Measurements from ENCODE around the gene EPSTI1. TPM values are rescaled to one million over a fixed set of nuclear protein-coding genes. Genes with fewer than 3 reads are reported as not detected.

The EPSTI1 gene
- total and polyA plus RNA-seq, 5 donors from 2014 or later, result 32.5 to 81.2 (median 58.1) TPM

DNA sequence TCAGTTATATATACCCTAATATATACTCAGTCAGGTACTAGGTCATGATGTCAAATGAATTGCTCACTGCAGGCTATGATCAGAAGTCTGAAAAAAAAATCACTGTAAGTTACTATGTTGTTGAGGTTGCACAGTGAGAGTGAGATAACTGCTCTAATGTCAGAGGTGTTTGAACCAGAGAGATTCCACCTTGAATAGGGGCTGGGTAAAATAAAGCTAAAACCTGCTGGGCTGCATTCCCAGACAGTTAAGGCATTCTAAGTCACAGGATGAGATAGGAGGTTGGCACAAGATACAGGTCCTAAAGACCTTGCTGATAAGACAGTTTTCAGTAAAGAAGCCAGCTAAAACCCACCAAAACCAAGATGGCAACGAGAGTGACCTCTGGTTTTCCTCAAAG, 10.2 kb downstream of the EPSTI1 start:
- Mint-ChIP-seq H3K27me3 (no peaks in the 10 kb centered on the region), H3K4me3 (no peak overlapping the region), H3K36me3 (peaks cover 35% of the 10 kb centered on the region), H3K27ac (peak overlapping the region in 2 of 3 donors; percentile 24 to 49), H3K9me3 (peaks cover 0 to 4% (median 1%) of the 10 kb centered on the region in 7 donors), H3K4me1 (peaks cover 45 to 75% (median 52%) of the 10 kb centered on the region in 4 donors)
- no peak for DNase-seq
- no peak overlapping the region for H3K4me3 ChIP-seq (ENCODE audit: low read depth, low read length)
- no peaks in the 10 kb centered on the region for H3K27me3 ChIP-seq (ENCODE audit: control insufficient read depth, insufficient read depth, low read length)
- H3K9me3 ChIP-seq (ENCODE audit: control insufficient read depth in 2 of 2, low read length in 2 of 2), result no peaks in the 10 kb centered on the region
- H3K27ac ChIP-seq (ENCODE audit: insufficient read depth, low read length, poor library complexity, severe bottlenecking), result no peak overlapping the region
- ATAC-seq (ENCODE audit: low read depth in 2 of 2), result no peak
- peaks cover 6% of the 10 kb centered on the region for H3K4me1 ChIP-seq (ENCODE audit: control insufficient read depth, insufficient read depth, low read length, poor library complexity, severe bottlenecking)
- peaks cover 6% of the 10 kb centered on the region for H3K36me3 ChIP-seq (ENCODE audit: control insufficient read depth, insufficient read depth, low read length)

DNA sequence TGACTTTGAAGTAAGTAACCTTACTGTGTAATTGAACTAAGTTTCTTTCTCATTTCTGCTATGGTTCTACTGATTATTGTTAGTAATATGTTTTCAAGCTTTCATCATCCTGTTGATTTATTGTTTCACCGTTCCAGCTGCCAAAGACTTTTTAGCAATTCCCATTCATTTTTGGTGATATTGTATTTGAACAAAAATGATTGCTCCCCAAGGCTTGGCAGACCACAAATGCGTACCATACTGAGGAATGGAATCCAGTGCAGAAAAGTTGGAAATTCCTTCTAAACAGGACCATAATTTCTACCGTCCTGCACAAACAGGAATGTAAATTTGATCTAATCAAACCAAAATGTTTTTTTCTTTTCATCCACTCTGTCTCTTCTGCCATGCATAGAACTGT, 10.7 kb downstream of the EPSTI1 start:
- Mint-ChIP-seq H3K36me3 (peaks cover 35% of the 10 kb centered on the region), H3K27me3 (no peaks in the 10 kb centered on the region), H3K9me3 (peaks cover 0 to 4% (median 1%) of the 10 kb centered on the region in 7 donors), H3K4me3 (no peak overlapping the region), H3K27ac (peak overlapping the region in 2 of 3 donors; percentile 24 to 49), H3K4me1 (peaks cover 45 to 75% (median 51%) of the 10 kb centered on the region in 4 donors)
- ATAC-seq (ENCODE audit: low read depth in 2 of 2), result no peak
- H3K4me1 ChIP-seq (ENCODE audit: control insufficient read depth, insufficient read depth, low read length, poor library complexity, severe bottlenecking), result peaks cover 6% of the 10 kb centered on the region
- no peak for DNase-seq
- H3K27ac ChIP-seq (ENCODE audit: insufficient read depth, low read length, poor library complexity, severe bottlenecking), result no peak overlapping the region
- no peak overlapping the region for H3K4me3 ChIP-seq (ENCODE audit: low read depth, low read length)
- no peaks in the 10 kb centered on the region for H3K27me3 ChIP-seq (ENCODE audit: control insufficient read depth, insufficient read depth, low read length)
- no peaks in the 10 kb centered on the region for H3K9me3 ChIP-seq (ENCODE audit: control insufficient read depth in 2 of 2, low read length in 2 of 2)
- peaks cover 7% of the 10 kb centered on the region for H3K36me3 ChIP-seq (ENCODE audit: control insufficient read depth, insufficient read depth, low read length)

- no peak overlapping the region for H3K4me3 ChIP-seq (ENCODE audit: low read depth, low read length)
- peaks cover 4% of the 10 kb centered on the region for H3K4me1 ChIP-seq (ENCODE audit: control insufficient read depth, insufficient read depth, low read length, poor library complexity, severe bottlenecking)
- DNase-seq (no peak), ATAC-seq (ENCODE audit: low read depth in 2 of 2) (no peak)
- no peaks in the 10 kb centered on the region for H3K9me3 ChIP-seq (ENCODE audit: control insufficient read depth in 2 of 2, low read length in 2 of 2)
- Mint-ChIP-seq H3K36me3 (peaks cover 36% of the 10 kb centered on the region), H3K4me3 (no peak overlapping the region), H3K27me3 (no peaks in the 10 kb centered on the region), H3K27ac (peak overlapping the region in 1 of 3 donors; percentile 17), H3K9me3 (peaks cover 0 to 4% (median 0%) of the 10 kb centered on the region in 7 donors), H3K4me1 (peaks cover 17 to 45% (median 29%) of the 10 kb centered on the region in 4 donors)
- H3K27me3 ChIP-seq (ENCODE audit: control insufficient read depth, insufficient read depth, low read length), result no peaks in the 10 kb centered on the region
- H3K36me3 ChIP-seq (ENCODE audit: control insufficient read depth, insufficient read depth, low read length), result peaks cover 13% of the 10 kb centered on the region
- H3K27ac ChIP-seq (ENCODE audit: insufficient read depth, low read length, poor library complexity, severe bottlenecking), result no peak overlapping the region
Observed at GRCh38 chr13:42977219-42977659, 14.8 kb downstream of the EPSTI1 start.

GRCh38 chr13:42976066-42976465, 16.0 kb downstream of the EPSTI1 start:
- peaks cover 32% of the 10 kb centered on the region for H3K36me3 Mint-ChIP-seq
- no peak overlapping the region for H3K27ac ChIP-seq (ENCODE audit: insufficient read depth, low read length, poor library complexity, severe bottlenecking)
- no peaks in the 10 kb centered on the region for H3K9me3 ChIP-seq (ENCODE audit: control insufficient read depth in 2 of 2, low read length in 2 of 2)
- peaks cover 5% of the 10 kb centered on the region for H3K4me1 ChIP-seq (ENCODE audit: control insufficient read depth, insufficient read depth, low read length, poor library complexity, severe bottlenecking)
- ATAC-seq (ENCODE audit: low read depth in 2 of 2) (no peak), DNase-seq (no peak)
- no peaks in the 10 kb centered on the region for H3K27me3 Mint-ChIP-seq
- peaks cover 13% of the 10 kb centered on the region for H3K36me3 ChIP-seq (ENCODE audit: control insufficient read depth, insufficient read depth, low read length)
- H3K4me3 Mint-ChIP-seq, result no peak overlapping the region
- H3K4me1 Mint-ChIP-seq, result peaks cover 16 to 44% (median 22%) of the 10 kb centered on the region in 4 donors
- H3K4me3 ChIP-seq (ENCODE audit: low read depth, low read length), result no peak overlapping the region
- H3K27ac Mint-ChIP-seq, result no peak overlapping the region
- no peaks in the 10 kb centered on the region for H3K27me3 ChIP-seq (ENCODE audit: control insufficient read depth, insufficient read depth, low read length)
- H3K9me3 Mint-ChIP-seq, result peaks cover 0 to 4% (median 0%) of the 10 kb centered on the region in 7 donors

GRCh38 chr13:42973581-42973980, 18.5 kb downstream of the EPSTI1 start:
- Mint-ChIP-seq H3K9me3 (peaks cover 0 to 4% (median 0%) of the 10 kb centered on the region in 7 donors), H3K27ac (no peak overlapping the region), H3K27me3 (no peaks in the 10 kb centered on the region), H3K4me3 (no peak overlapping the region), H3K36me3 (peaks cover 30% of the 10 kb centered on the region), H3K4me1 (peaks cover 27 to 47% (median 31%) of the 10 kb centered on the region in 4 donors)
- H3K27me3 ChIP-seq (ENCODE audit: control insufficient read depth, insufficient read depth, low read length), result no peaks in the 10 kb centered on the region
- H3K36me3 ChIP-seq (ENCODE audit: control insufficient read depth, insufficient read depth, low read length), result peaks cover 14% of the 10 kb centered on the region
- no peak for DNase-seq
- no peak overlapping the region for H3K4me3 ChIP-seq (ENCODE audit: low read depth, low read length)
- ATAC-seq (ENCODE audit: low read depth in 2 of 2), result no peak
- no peak overlapping the region for H3K27ac ChIP-seq (ENCODE audit: insufficient read depth, low read length, poor library complexity, severe bottlenecking)
- H3K4me1 ChIP-seq (ENCODE audit: control insufficient read depth, insufficient read depth, low read length, poor library complexity, severe bottlenecking), result peaks cover 15% of the 10 kb centered on the region
- no peaks in the 10 kb centered on the region for H3K9me3 ChIP-seq (ENCODE audit: control insufficient read depth in 2 of 2, low read length in 2 of 2)

GRCh38 chr13:42971691-42972347, 20.2 kb downstream of the EPSTI1 start:
- Histone ChIP-seq H3K27me3 (ENCODE audit: control insufficient read depth, insufficient read depth, low read length) (no peaks in the 10 kb centered on the region), H3K36me3 (ENCODE audit: control insufficient read depth, insufficient read depth, low read length) (peaks cover 25% of the 10 kb centered on the region), H3K27ac (ENCODE audit: insufficient read depth, low read length, poor library complexity, severe bottlenecking) (no peak overlapping the region), H3K4me3 (ENCODE audit: low read depth, low read length) (no peak overlapping the region), H3K9me3 (ENCODE audit: control insufficient read depth in 2 of 2, low read length in 2 of 2) (no peaks in the 10 kb centered on the region), H3K4me1 (ENCODE audit: control insufficient read depth, insufficient read depth, low read length, poor library complexity, severe bottlenecking) (peaks cover 15% of the 10 kb centered on the region)
- no peaks in the 10 kb centered on the region for H3K9me3 Mint-ChIP-seq
- no peaks in the 10 kb centered on the region for H3K27me3 Mint-ChIP-seq
- ATAC-seq (ENCODE audit: low read depth in 2 of 2) (no peak), DNase-seq (no peak)
- no peak overlapping the region for H3K27ac Mint-ChIP-seq
- H3K4me3 Mint-ChIP-seq, result no peak overlapping the region
- peaks cover 28% of the 10 kb centered on the region for H3K36me3 Mint-ChIP-seq
- H3K4me1 Mint-ChIP-seq, result peaks cover 25 to 41% (median 30%) of the 10 kb centered on the region in 4 donors

DNA sequence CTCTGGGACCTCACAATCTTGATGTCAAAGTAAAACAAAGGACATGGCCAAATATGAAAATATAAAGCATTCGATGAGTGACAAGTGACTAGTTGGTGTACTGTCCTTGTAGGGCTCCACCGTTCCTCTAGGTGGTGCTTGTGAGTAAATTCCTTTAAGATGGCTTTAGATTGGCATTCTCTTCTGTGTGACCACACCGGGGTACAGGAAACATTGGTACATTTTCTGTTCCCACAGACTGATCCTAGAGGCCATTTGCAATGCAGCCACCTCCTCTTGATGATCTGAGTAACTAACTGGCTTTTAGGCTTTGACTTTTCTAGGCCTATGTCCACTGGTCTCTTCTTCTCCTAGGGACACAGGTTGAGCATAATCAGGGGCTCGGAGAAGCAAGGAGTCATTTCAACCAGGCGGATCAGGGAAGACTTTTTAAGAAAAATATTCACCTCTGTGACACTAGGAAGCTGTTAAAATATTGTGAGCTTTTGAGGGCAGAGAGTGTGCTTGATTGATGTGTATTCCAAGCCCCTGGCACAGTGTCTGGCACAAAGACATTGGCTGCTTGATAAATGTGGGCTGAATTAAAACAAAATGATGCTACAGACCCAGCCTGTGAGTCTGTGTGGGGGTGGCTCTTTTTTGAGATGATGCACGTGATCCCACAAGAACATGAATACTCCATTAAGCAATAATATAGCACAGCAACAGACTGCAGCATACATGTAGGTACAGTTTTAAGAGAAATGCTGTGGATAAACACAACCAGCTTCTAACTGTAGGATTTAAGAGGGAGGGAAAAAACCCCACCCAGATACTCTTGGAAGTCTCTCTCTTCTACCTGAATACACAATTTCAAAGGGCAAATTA, 21.0 kb downstream of the EPSTI1 start:
- H3K4me3 ChIP-seq (ENCODE audit: low read depth, low read length), result no peak overlapping the region
- Mint-ChIP-seq H3K27me3 (no peaks in the 10 kb centered on the region), H3K36me3 (peaks cover 28% of the 10 kb centered on the region), H3K4me3 (no peak overlapping the region), H3K4me1 (peaks cover 25 to 36% (median 29%) of the 10 kb centered on the region in 4 donors), H3K9me3 (no peaks in the 10 kb centered on the region), H3K27ac (peak overlapping the region in 2 of 3 donors; percentile 27 to 56)
- H3K9me3 ChIP-seq (ENCODE audit: control insufficient read depth in 2 of 2, low read length in 2 of 2), result no peaks in the 10 kb centered on the region
- peaks cover 22% of the 10 kb centered on the region for H3K36me3 ChIP-seq (ENCODE audit: control insufficient read depth, insufficient read depth, low read length)
- peaks cover 15% of the 10 kb centered on the region for H3K4me1 ChIP-seq (ENCODE audit: control insufficient read depth, insufficient read depth, low read length, poor library complexity, severe bottlenecking)
- H3K27me3 ChIP-seq (ENCODE audit: control insufficient read depth, insufficient read depth, low read length), result no peaks in the 10 kb centered on the region
- DNase-seq (peak; percentile 23 to 76 (median 50)), ATAC-seq (ENCODE audit: low read depth in 2 of 2) (peak; percentile 78)
- no peak overlapping the region for H3K27ac ChIP-seq (ENCODE audit: insufficient read depth, low read length, poor library complexity, severe bottlenecking)
